SK-N-SH (cell line): ENCODE measurements around the gene CPNE1.

ENCODE experiments used
- CTCF ChIP-seq: fragments of 200-600 bp; sonication (generic); IDR thresholded peaks from 2 replicates; pipeline ENCODE4 v1.6.1; 2017; ENCODE audit warnings: antibody characterized with exemption, mild to moderate bottlenecking, moderate library complexity
- FOSL2 ChIP-seq: IDR thresholded peaks from 2 replicates; pipeline ENCODE4 v1.4.0; 2012; ENCODE audit warnings: low read depth, mild to moderate bottlenecking, moderate library complexity, borderline replicate concordance
- JUND ChIP-seq: IDR thresholded peaks from 2 replicates; pipeline ENCODE4 v1.4.0; 2012
- MAX ChIP-seq: IDR thresholded peaks from 2 replicates; pipeline ENCODE4 v1.4.0; 2012; ENCODE audit warnings: low read depth
- YY1 ChIP-seq: IDR thresholded peaks from 2 replicates; pipeline ENCODE4 v1.4.0; 2012; ENCODE audit warnings: low read depth, mild to moderate bottlenecking
- TF ChIP-seq, protein P1 (sequence below): IDR thresholded peaks from 2 replicates; pipeline ENCODE4 v1.4.0; 2012; ENCODE audit warnings: low read depth, borderline replicate concordance
- TF ChIP-seq, protein P2 (sequence below): IDR thresholded peaks from 2 replicates; pipeline ENCODE4 v1.6.1; 2012; ENCODE audit warnings: mild to moderate bottlenecking, low read depth, low read length, moderate library complexity

- TF ChIP-seq FOSL2 (no peak), YY1 (no peak), CTCF (no peak), JUND (no peak; the same call in 1 of the 2 replicates), MAX (peak; percentile 97)
- TF ChIP-seq, protein P1, sequence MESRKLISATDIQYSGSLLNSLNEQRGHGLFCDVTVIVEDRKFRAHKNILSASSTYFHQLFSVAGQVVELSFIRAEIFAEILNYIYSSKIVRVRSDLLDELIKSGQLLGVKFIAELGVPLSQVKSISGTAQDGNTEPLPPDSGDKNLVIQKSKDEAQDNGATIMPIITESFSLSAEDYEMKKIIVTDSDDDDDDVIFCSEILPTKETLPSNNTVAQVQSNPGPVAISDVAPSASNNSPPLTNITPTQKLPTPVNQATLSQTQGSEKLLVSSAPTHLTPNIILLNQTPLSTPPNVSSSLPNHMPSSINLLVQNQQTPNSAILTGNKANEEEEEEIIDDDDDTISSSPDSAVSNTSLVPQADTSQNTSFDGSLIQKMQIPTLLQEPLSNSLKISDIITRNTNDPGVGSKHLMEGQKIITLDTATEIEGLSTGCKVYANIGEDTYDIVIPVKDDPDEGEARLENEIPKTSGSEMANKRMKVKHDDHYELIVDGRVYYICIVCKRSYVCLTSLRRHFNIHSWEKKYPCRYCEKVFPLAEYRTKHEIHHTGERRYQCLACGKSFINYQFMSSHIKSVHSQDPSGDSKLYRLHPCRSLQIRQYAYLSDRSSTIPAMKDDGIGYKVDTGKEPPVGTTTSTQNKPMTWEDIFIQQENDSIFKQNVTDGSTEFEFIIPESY, result no peak
- TF ChIP-seq, protein P2, sequence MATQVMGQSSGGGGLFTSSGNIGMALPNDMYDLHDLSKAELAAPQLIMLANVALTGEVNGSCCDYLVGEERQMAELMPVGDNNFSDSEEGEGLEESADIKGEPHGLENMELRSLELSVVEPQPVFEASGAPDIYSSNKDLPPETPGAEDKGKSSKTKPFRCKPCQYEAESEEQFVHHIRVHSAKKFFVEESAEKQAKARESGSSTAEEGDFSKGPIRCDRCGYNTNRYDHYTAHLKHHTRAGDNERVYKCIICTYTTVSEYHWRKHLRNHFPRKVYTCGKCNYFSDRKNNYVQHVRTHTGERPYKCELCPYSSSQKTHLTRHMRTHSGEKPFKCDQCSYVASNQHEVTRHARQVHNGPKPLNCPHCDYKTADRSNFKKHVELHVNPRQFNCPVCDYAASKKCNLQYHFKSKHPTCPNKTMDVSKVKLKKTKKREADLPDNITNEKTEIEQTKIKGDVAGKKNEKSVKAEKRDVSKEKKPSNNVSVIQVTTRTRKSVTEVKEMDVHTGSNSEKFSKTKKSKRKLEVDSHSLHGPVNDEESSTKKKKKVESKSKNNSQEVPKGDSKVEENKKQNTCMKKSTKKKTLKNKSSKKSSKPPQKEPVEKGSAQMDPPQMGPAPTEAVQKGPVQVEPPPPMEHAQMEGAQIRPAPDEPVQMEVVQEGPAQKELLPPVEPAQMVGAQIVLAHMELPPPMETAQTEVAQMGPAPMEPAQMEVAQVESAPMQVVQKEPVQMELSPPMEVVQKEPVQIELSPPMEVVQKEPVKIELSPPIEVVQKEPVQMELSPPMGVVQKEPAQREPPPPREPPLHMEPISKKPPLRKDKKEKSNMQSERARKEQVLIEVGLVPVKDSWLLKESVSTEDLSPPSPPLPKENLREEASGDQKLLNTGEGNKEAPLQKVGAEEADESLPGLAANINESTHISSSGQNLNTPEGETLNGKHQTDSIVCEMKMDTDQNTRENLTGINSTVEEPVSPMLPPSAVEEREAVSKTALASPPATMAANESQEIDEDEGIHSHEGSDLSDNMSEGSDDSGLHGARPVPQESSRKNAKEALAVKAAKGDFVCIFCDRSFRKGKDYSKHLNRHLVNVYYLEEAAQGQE, result peak; percentile 57; the same call in 1 of the 2 replicates
These were observed 48.8 kb downstream of the CPNE1 start, which contains the start of gene SPAG4 for GRCh38 chr20:35615667-35616464.
